ENCODE data around the gene EIPR1.

GRCh38 chr2:3317277-3317685, 60.3 kb downstream of the EIPR1 start:
- TF ChIP-seq CTCF (IDR thresholded peaks at IDR 0.05; ENCODE audit: insufficient read depth, low read length, poor library complexity, severe bottlenecking) = no peak
- TF ChIP-seq EZH2phosphoT487 (conservative IDR thresholded peaks at IDR 0.05; ENCODE audit: low read length) = no peak
